ENCODE results near the gene SCGB1A1.
"Not testable (repeated sequence)": the region's sequence is repeated elsewhere in the genome, so short reads cannot be mapped to it uniquely, and the experiment has no call there.

Gene SCGB1A1, protein sequence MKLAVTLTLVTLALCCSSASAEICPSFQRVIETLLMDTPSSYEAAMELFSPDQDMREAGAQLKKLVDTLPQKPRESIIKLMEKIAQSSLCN

GRCh38 chr11:62418733-62419132, at the start of gene SCGB1A1:
Gene SCGB1A1, plus strand, starts transcription at chr11:62419033. Its CDS starts 63 bp downstream, at chr11:62419096.
- no peak for DNase-seq (ENCODE audit: low read depth)

- DNase-seq (ENCODE audit: low read depth), result no peak
Observed at GRCh38 chr11:62370743-62371440, 47.9 kb upstream of the SCGB1A1 start.

GRCh38 chr11:62372871-62373270, 46.0 kb upstream of the SCGB1A1 start:
- DNase-seq (ENCODE audit: low read depth), result no peak

DNA sequence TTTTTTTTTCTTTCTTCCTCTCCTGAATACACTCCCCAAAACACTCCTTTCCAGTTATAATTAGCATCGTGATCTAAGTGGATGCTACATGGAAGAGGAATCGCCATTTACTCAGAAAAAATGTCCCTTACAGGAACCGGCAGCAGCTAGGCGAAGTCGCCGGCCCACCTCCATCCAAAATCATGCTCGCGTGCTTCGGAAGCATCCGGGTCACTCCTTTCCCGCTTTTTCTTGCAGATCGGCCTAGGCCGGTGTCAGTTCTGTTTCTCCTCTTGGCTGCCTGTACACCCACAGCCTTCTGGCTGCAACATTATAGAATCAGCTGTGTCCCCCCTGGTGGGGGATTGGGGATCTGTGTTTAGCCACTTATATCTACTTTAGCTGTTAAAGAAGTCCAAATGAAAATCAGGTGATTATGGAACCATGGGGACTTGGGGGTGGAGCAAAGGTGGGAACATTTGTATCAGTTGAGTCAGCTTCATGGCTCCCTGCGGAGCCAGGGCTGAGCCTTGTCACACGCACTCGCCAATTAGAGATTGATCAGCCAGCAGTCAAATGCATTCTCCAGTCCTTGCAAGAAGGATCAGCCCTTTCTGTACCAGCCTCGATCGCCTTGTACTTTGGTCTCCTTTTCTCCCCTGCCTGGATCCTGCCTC, 45.2 kb upstream of the SCGB1A1 start:
- DNase-seq (ENCODE audit: low read depth), result no peak

DNA sequence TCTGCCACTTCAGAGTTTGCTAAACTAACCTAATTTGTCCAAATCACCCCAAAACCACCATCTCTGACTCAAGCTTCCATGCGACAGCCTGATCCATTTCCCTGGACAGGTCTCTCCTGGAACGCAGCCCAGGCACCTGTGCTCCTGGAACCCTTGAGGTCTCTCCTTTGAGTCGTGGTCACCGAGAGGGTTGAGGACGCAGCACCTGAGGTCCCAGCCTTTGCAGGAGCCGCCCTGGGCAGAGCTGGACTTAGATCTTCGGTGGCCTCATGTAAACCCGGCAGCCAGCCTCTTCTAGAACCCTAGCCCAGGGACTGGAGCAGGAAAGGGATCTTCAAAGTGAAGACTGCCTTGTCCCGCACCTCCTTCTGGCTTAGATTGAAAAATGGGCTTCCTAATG, 44.0 kb upstream of the SCGB1A1 start:
- DNase-seq (ENCODE audit: low read depth), result no peak

DNA sequence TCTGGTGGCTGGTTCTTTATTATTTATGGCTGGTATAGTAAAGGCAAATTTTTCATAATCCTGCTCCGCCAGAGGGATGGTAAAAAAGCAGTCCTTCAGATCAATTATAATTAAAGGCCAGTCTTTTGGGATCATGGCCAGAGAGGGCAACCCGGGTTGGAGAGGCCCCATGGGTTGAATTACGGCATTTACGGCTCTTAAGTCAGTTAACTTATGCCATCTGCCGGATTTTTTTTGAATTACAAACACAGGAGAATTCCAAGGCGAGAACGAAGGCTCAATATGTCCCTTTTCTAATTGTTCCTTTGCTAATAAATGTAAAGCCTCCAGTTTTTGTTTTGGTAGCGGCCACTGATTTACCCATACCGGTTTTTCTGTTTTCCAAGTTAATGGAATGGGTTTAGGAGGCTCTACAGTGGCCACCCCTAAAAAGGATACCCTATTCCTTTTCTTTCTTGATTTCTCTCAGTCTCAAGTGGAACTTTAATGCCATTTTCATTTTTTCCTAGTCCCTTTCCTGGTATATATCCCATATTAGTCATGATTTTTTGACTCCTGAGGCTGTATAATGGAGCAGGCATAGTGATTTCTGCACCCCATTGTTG, 40.3 kb upstream of the SCGB1A1 start:
- not testable (repeated sequence) for DNase-seq (ENCODE audit: low read depth)

DNA sequence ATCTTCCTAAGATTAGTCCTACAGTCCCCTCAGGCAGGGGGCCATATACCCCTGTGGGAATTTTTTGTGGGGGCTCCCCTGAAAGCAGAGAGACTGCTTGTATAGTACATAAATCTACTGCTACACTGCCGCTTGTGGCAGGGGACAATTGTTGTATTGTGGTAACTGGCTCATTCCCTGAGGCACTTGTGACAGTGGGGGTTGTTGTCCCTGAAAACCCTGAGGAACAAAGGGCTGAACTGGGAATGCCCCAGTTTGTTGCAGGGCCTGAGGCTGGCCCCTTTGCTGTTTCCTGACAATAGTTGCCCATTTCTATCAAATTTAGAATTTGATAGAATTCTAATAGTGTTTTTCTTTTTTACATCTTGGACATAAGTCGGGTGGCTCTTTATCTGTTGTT, 39.2 kb upstream of the SCGB1A1 start:
- not testable (repeated sequence) for DNase-seq (ENCODE audit: low read depth)

DNA sequence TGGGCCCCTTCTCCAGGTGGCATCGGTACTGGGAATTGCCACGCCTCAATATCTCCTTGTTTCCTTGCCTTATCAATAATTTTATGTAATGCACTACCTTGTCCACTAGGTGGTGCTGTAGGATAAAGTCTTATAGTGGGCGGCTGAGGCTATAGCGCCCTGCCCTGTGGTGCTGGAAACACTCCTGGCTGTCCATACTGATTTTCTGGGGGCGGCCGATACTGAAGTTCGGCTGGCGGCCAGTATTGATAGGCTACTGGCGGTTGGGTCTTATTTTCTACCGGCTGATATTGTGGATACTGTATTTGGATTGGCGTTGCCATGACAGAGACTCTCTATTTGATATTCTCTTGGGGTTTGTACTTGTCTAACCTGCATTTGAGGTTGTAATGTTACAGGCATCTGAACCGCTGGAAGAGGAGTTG, 38.0 kb upstream of the SCGB1A1 start:
- not testable (repeated sequence) for DNase-seq (ENCODE audit: low read depth)

GRCh38 chr11:62383822-62384221, 35.0 kb upstream of the SCGB1A1 start:
- DNase-seq (ENCODE audit: low read depth), result no peak

DNA sequence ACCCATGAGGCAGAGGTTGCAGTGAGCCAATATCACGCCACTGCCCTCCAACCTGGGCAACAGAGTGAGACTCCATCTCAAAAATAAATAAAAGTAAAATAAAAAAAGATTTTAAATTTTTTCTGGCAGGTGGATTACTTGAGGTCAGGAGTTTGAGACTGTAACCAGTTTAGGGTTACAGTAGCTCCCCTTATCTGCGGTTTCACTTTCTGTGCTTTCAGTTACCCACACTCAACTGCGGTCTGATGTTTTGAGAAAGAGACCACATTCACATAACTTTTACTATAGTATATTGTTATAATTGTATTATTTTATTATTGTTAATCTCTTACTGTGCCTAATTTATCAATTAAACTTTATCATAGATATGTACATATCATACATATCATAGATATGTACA, 32.8 kb upstream of the SCGB1A1 start:
- not testable (repeated sequence) for DNase-seq (ENCODE audit: low read depth)

DNA sequence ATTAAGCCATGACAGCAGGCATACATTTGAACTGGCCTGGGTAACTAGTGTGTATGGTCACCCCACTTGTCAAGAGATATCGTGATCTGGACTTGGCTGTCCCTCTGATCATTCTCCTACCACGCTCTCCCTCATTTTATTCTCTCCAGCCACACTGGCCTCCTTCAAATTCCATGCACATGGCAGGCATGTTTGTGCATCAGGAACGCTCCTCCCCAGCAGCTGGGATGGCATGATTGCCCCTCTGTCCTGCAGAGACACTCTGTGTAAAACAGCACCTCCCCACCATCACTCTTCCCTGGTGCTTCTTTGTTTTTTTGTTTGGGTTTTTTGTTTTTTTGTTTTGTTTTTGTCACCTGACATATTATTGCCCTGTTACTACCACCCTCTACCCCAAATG, 31.5 kb upstream of the SCGB1A1 start:
- DNase-seq (ENCODE audit: low read depth), result no peak

DNA sequence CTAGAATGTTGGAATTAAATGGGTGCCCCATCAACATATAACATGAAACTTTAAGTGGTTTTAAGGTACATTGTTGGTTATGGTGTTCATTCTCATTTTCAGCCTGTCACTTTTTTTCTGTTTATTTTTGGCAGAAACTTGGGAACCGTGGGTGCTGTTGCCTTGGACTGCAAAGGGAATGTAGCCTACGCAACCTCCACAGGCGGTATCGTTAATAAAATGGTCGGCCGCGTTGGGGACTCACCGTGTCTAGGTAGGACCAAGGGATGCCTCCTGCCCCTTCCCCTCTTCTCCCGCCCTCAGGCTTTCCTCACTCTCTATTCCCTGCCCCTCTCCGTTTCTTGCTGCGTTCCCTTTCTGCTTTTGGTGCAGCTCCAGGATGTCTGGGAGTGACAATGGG, 29.8 kb upstream of the SCGB1A1 start:
- DNase-seq (ENCODE audit: low read depth), result no peak

- no peak for DNase-seq (ENCODE audit: low read depth)
Observed at GRCh38 chr11:62390237-62390636, 28.6 kb upstream of the SCGB1A1 start.

DNA sequence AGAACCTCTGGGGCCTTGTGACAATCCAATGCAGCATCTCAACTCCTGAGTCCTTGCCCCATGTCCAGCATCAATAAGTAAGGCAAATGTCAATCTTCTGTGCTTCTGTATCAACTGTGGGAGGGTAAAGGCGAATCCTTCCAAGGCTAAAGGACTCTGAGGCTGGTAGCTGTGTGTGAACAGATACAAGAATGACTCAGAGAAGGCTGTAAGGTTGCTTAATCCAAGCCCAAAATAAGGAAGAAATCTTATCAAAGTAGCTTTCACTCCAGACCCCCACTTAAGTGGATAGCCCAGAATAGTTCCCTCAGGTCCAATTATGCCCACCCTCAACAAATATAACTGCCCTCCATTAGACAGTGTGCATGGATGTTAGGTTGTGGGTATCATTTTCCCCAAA, 28.1 kb upstream of the SCGB1A1 start:
- no peak for DNase-seq (ENCODE audit: low read depth)

DNA sequence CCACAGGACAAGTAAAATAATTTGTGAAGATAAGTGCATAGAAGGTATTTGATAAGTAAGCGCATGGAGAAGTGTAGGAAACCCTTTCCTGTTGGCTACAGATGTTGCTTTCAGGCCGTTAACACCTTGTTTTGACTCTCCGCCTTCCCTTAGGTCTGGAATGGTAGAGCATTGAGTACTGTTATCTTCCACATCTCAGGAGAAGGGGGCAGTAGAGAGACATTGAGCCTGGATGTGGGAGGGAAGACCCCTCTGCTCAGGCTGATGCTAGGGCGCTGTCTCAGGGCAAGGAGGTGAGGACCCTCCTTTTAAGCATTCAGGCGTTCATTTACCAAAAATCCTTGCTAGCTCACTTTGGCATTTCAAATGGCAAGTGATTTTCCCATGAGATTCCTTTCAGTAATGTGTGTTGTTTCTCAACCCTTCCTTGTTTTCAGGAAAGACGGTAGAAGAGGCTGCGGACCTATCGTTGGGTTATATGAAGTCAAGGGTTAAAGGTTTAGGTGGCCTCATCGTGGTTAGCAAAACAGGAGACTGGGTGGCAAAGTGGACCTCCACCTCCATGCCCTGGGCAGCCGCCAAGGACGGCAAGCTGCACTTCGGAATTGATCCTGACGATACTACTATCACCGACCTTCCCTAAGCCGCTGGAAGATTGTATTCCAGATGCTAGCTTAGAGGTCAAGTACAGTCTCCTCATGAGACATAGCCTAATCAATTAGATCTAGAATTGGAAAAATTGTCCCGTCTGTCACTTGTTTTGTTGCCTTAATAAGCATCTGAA, 27.0 kb upstream of the SCGB1A1 start:
- DNase-seq (ENCODE audit: low read depth), result no peak

GRCh38 chr11:62392506-62392905, 26.3 kb upstream of the SCGB1A1 start:
- no peak for DNase-seq (ENCODE audit: low read depth)

- DNase-seq (ENCODE audit: low read depth), result no peak
Observed at GRCh38 chr11:62393061-62393611, 25.7 kb upstream of the SCGB1A1 start.

- no peak for DNase-seq (ENCODE audit: low read depth)
Observed at GRCh38 chr11:62393735-62394134, 25.1 kb upstream of the SCGB1A1 start.

- no peak for DNase-seq (ENCODE audit: low read depth)
Observed at GRCh38 chr11:62394825-62395538, 23.9 kb upstream of the SCGB1A1 start.

DNA sequence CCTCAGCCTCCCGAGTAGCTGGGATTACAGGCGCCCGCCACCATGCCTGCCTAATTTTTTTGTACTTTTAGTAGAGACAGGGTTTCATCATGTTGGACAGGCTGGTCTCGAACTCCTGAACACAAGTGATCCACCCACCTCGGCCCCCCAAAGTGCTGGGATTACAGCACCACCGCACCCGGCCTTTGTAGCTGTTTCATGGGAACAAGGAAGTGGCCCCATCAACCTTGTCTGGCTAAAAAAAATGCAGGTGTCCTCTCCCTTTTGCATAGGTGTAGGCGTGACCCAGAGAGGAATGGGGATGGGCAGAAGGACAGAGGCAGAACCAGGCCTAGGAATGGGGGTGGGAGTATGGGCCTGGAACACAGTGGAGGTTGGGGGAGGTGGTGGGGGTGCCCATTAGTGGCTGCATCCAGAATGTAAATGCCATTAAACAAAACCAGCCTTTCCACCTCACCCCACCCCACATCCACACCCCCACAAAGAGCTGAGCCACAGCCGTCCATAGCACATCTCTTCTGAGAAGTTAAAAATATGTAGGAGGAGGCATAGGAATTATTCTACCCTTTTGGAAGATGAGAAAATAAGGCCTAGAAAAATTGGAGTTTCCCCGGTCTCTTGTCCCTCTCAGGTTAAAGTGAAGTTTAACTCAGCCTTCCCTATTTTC, 22.8 kb upstream of the SCGB1A1 start:
- DNase-seq (ENCODE audit: low read depth), result no peak
